Hepatocyte (in vitro differentiated cells): Measurements from ENCODE around the gene HTR2A. TPM values are rescaled to one million over a fixed set of nuclear protein-coding genes. Genes with fewer than 3 reads are reported as not detected.

Source experiments
- DNase-seq: peaks from one replicate; pipeline ENCODE4 v3.0.0-alpha.2; 2016; ENCODE audit warnings: low spot score
- H2AFZ ChIP-seq: fragments of 200-600 bp; sonication (generic); 2 replicates; pipeline ENCODE4 v1.6.0; 2016; ENCODE audit warnings: antibody characterized with exemption, mild to moderate bottlenecking
- H3K27ac ChIP-seq: fragments of 200-600 bp; sonication (generic); 2 replicates; pipeline ENCODE4 v1.5.1; 2016; ENCODE audit warnings: mild to moderate bottlenecking
- H3K27me3 ChIP-seq: fragments of 200-600 bp; sonication (generic); 2 replicates; pipeline ENCODE4 v1.6.1; 2016
- H3K36me3 ChIP-seq: fragments of 200-600 bp; sonication (generic); replicated peaks from 2 replicates; pipeline ENCODE4 v1.5.1; 2016; ENCODE audit warnings: low read depth; ENCODE audit not compliant: insufficient read depth
- H3K4me1 ChIP-seq: fragments of 200-600 bp; sonication (generic); 2 replicates; pipeline ENCODE4 v1.5.1; 2016; ENCODE audit warnings: mild to moderate bottlenecking, moderate library complexity; ENCODE audit not compliant: insufficient read depth
- H3K4me2 ChIP-seq: fragments of 200-600 bp; sonication (generic); 2 replicates; pipeline ENCODE4 v1.6.0; 2016
- H3K4me3 ChIP-seq: fragments of 200-600 bp; sonication (generic); 2 replicates; pipeline ENCODE4 v1.5.1; 2016; ENCODE audit warnings: mild to moderate bottlenecking
- H3K79me2 ChIP-seq: fragments of 200-600 bp; sonication (generic); 2 replicates; pipeline ENCODE4 v1.6.0; 2017; ENCODE audit warnings: mild to moderate bottlenecking
- H3K9me2 ChIP-seq: fragments of 200-600 bp; sonication (generic); replicated peaks from 2 replicates; pipeline ENCODE4 v1.6.0; 2017; ENCODE audit warnings: mild to moderate bottlenecking; ENCODE audit not compliant: insufficient read depth
- H3K9me3 ChIP-seq: fragments of 200-600 bp; sonication (generic); 2 replicates; pipeline ENCODE4 v1.5.1; 2016; ENCODE audit warnings: low read depth, mild to moderate bottlenecking
- H4K20me1 ChIP-seq: fragments of 200-600 bp; sonication (generic); 2 replicates; pipeline ENCODE4 v1.6.0; 2016; ENCODE audit warnings: mild to moderate bottlenecking; ENCODE audit not compliant: insufficient read depth, poor library complexity, severe bottlenecking
- CTCF ChIP-seq: fragments of 200-600 bp; sonication (generic); IDR thresholded peaks from 2 replicates; pipeline ENCODE4 v1.5.1; 2016; ENCODE audit warnings: antibody characterized with exemption, mild to moderate bottlenecking; ENCODE audit not compliant: poor library complexity
- EZH2 ChIP-seq: fragments of 200-600 bp; sonication (generic); IDR thresholded peaks from 2 replicates; pipeline ENCODE4 v1.6.1; 2016; ENCODE audit warnings: antibody characterized with exemption, mild to moderate bottlenecking, borderline replicate concordance
- EZH2phosphoT487 ChIP-seq: fragments of 200-600 bp; sonication (generic); IDR thresholded peaks from one replicate; pipeline ENCODE4 v1.6.1; 2018; ENCODE audit warnings: antibody characterized with exemption, mild to moderate bottlenecking, low read depth, moderate library complexity; ENCODE audit not compliant: unreplicated experiment, severe bottlenecking
- WGBS: methylation state at CpG from one replicate; pipeline ENCODE4 v1.1.6; 2016; ENCODE audit warnings: low lambda C conversion rate; ENCODE audit errors: missing lambda C conversion rate; 5-methylcytosine and 5-hydroxymethylcytosine counted together
- polyA plus RNA-seq: library from polyadenylated mRNA; unstranded; fragments of >200 nt; fragmentation: Nextera tagmentation; extraction: Ambion mirVana; gene quantifications from 2 replicates; pipeline ENCODE4 v1.2.1, GENCODE V29; 2016
- total RNA-seq: library from RNA; depleted of rRNA; stranded (reverse); fragments of >200 nt; gene quantifications from 2 replicates; pipeline ENCODE4 v1.2.3, GENCODE V29; 2014

The HTR2A gene
- total and polyA plus RNA-seq, 2 experiments from 2014 or later: 0.23 TPM; not detected in 1

- no peak overlapping the region for H3K4me2 ChIP-seq
- no peak overlapping the region for H2AFZ ChIP-seq
- 92% methylated on average over 5 of the region's 5 CpGs for WGBS
Observed at GRCh38 chr13:46803586-46803985, 93.3 kb downstream of the HTR2A start.

GRCh38 chr13:46801858-46802257 is 95.0 kb downstream of the HTR2A start:
- no peak overlapping the region for H2AFZ ChIP-seq
- H3K9me3 ChIP-seq: no peaks in the 10 kb centered on the region
- H3K27me3 ChIP-seq: no peaks in the 10 kb centered on the region
- H3K4me3 ChIP-seq: no peak overlapping the region
- no peak for DNase-seq
- no peak overlapping the region for H3K4me2 ChIP-seq
- peaks cover 8% of the 10 kb centered on the region for H3K4me1 ChIP-seq
- WGBS: 90% methylated on average over 1 of the region's 1 CpG
- TF ChIP-seq EZH2 (no peak), CTCF (no peak), EZH2phosphoT487 (no peak)
- no peaks in the 10 kb centered on the region for H4K20me1 ChIP-seq
- H3K9me2 ChIP-seq: no peaks in the 10 kb centered on the region
- H3K27ac ChIP-seq: no peak overlapping the region
- H3K36me3 ChIP-seq: no peaks in the 10 kb centered on the region
- no peaks in the 10 kb centered on the region for H3K79me2 ChIP-seq

More at GRCh38 chr13:46803586-46803985, 93.3 kb downstream of the HTR2A start:
- H4K20me1 ChIP-seq: no peaks in the 10 kb centered on the region
- H3K4me1 ChIP-seq: no peaks in the 10 kb centered on the region
- H3K4me3 ChIP-seq: no peak overlapping the region
- H3K79me2 ChIP-seq: no peaks in the 10 kb centered on the region
- H3K27ac ChIP-seq: no peak overlapping the region
- TF ChIP-seq EZH2phosphoT487 (no peak), EZH2 (no peak), CTCF (no peak)
- no peaks in the 10 kb centered on the region for H3K36me3 ChIP-seq
- no peaks in the 10 kb centered on the region for H3K27me3 ChIP-seq
- DNase-seq: no peak
- H3K9me2 ChIP-seq: no peaks in the 10 kb centered on the region
- H3K9me3 ChIP-seq: no peaks in the 10 kb centered on the region

- no peak overlapping the region for H2AFZ ChIP-seq
- H3K4me3 ChIP-seq: no peak overlapping the region
- no peak for DNase-seq
- 79% methylated on average over 4 of the region's 4 CpGs for WGBS
- no peaks in the 10 kb centered on the region for H3K36me3 ChIP-seq
- H3K79me2 ChIP-seq: peaks cover 23% of the 10 kb centered on the region
- H3K27me3 ChIP-seq: no peaks in the 10 kb centered on the region
- H3K27ac ChIP-seq: no peak overlapping the region
- H3K4me2 ChIP-seq: no peak overlapping the region
- no peaks in the 10 kb centered on the region for H4K20me1 ChIP-seq
- TF ChIP-seq EZH2phosphoT487 (no peak), EZH2 (no peak), CTCF (no peak)
- no peaks in the 10 kb centered on the region for H3K9me3 ChIP-seq
- H3K9me2 ChIP-seq: no peaks in the 10 kb centered on the region
- peaks cover 19% of the 10 kb centered on the region for H3K4me1 ChIP-seq
Observed at GRCh38 chr13:46799139-46799538, 97.7 kb downstream of the HTR2A start.
